ENCODE data around the gene UNC5C. TPM values are rescaled to one million over a fixed set of nuclear protein-coding genes. Genes with fewer than 3 reads are reported as not detected.

Gene UNC5C
- total RNA-seq, 1 experiment from 2014 or later: 1.0 TPM

DNA sequence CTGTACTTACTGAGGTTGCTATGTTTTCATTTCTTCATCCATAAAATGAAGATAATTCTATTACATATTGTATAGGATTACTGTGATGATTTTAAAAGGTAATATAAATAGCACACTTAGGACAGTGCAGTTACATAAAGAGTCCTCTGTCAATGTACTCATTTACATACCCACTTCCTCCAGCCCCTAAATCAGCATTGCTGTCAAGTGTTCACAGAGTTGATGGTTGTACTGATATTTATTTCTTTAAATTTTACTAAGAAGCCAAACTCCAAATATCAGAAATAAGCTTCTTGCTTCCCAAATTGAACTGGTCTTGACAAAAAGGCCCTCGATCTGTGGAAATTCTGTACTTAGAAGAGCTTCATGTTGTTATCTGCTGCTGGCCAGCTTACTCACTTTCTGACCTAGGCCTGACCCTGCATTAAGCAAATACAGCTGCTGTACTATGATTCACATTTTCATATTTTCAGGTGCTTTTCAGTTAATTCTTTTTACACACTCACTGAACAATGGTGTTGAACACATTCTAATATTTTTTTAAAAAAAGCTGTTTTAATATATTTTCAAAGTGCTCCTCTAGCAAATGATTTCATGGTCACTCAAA, 259.6 kb downstream of the UNC5C start:
- CTCF ChIA-PET: no interaction called here
- no peak overlapping the region for H3K4me3 Mint-ChIP-seq
- ATAC-seq (no peak), DNase-seq (ENCODE audit: low spot score) (no peak)
- TF ChIP-seq ZNF671 (CRISPR knock-in tag; IDR thresholded peaks at IDR 0.05) (no peak), ZNF219 (CRISPR knock-in tag; IDR thresholded peaks at IDR 0.05; ENCODE audit: borderline replicate concordance) (no peak), NFE2L1 (CRISPR knock-in tag; IDR thresholded peaks at IDR 0.05) (no peak), RORB (CRISPR knock-in tag; IDR thresholded peaks at IDR 0.05) (no peak)
- TF ChIP-seq, protein P1, sequence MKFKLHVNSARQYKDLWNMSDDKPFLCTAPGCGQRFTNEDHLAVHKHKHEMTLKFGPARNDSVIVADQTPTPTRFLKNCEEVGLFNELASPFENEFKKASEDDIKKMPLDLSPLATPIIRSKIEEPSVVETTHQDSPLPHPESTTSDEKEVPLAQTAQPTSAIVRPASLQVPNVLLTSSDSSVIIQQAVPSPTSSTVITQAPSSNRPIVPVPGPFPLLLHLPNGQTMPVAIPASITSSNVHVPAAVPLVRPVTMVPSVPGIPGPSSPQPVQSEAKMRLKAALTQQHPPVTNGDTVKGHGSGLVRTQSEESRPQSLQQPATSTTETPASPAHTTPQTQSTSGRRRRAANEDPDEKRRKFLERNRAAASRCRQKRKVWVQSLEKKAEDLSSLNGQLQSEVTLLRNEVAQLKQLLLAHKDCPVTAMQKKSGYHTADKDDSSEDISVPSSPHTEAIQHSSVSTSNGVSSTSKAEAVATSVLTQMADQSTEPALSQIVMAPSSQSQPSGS (CRISPR knock-in tag; IDR thresholded peaks at IDR 0.05; ENCODE audit: borderline replicate concordance, low read depth): no peak
- TF ChIP-seq, protein P2, sequence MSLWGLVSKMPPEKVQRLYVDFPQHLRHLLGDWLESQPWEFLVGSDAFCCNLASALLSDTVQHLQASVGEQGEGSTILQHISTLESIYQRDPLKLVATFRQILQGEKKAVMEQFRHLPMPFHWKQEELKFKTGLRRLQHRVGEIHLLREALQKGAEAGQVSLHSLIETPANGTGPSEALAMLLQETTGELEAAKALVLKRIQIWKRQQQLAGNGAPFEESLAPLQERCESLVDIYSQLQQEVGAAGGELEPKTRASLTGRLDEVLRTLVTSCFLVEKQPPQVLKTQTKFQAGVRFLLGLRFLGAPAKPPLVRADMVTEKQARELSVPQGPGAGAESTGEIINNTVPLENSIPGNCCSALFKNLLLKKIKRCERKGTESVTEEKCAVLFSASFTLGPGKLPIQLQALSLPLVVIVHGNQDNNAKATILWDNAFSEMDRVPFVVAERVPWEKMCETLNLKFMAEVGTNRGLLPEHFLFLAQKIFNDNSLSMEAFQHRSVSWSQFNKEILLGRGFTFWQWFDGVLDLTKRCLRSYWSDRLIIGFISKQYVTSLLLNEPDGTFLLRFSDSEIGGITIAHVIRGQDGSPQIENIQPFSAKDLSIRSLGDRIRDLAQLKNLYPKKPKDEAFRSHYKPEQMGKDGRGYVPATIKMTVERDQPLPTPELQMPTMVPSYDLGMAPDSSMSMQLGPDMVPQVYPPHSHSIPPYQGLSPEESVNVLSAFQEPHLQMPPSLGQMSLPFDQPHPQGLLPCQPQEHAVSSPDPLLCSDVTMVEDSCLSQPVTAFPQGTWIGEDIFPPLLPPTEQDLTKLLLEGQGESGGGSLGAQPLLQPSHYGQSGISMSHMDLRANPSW (CRISPR knock-in tag; conservative IDR thresholded peaks at IDR 0.05; ENCODE audit: low read depth): no peak
- POLR2A ChIA-PET: no interaction called here
- H3K27ac Mint-ChIP-seq: no peak overlapping the region
- peaks cover 8% of the 10 kb centered on the region for H3K9me3 Mint-ChIP-seq
- H3K4me1 Mint-ChIP-seq: peaks cover 12% of the 10 kb centered on the region
- H3K36me3 Mint-ChIP-seq: peaks cover 8% of the 10 kb centered on the region
- no peaks in the 10 kb centered on the region for H3K27me3 Mint-ChIP-seq (ENCODE audit: low read depth)

DNA sequence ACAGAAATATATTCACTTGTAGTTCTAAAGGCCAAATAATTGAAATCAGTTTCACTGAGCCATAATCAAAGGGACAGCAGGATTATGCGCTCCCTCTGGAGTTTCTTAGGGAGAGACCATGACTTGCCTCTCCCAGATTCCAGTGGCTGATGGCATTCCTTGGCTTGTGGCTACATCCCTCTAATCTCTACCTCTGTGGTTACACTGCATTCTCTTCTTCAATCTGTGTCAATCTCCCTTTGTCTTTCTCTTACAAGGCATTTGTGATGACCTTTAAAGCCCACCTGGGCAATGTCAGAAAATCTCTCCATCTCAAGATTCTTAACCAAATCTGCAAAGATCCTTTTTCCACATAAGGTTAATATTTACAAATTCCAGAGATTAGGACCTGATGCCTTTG, 260.2 kb downstream of the UNC5C start:
- no peak overlapping the region for H3K27ac Mint-ChIP-seq
- TF ChIP-seq NFYB (CRISPR knock-in tag; conservative IDR thresholded peaks at IDR 0.05; ENCODE audit: low read depth): no peak
- TF ChIP-seq, protein P3, sequence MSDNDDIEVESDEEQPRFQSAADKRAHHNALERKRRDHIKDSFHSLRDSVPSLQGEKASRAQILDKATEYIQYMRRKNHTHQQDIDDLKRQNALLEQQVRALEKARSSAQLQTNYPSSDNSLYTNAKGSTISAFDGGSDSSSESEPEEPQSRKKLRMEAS (CRISPR knock-in tag; IDR thresholded peaks at IDR 0.05): no peak
- TF ChIP-seq, protein P4, sequence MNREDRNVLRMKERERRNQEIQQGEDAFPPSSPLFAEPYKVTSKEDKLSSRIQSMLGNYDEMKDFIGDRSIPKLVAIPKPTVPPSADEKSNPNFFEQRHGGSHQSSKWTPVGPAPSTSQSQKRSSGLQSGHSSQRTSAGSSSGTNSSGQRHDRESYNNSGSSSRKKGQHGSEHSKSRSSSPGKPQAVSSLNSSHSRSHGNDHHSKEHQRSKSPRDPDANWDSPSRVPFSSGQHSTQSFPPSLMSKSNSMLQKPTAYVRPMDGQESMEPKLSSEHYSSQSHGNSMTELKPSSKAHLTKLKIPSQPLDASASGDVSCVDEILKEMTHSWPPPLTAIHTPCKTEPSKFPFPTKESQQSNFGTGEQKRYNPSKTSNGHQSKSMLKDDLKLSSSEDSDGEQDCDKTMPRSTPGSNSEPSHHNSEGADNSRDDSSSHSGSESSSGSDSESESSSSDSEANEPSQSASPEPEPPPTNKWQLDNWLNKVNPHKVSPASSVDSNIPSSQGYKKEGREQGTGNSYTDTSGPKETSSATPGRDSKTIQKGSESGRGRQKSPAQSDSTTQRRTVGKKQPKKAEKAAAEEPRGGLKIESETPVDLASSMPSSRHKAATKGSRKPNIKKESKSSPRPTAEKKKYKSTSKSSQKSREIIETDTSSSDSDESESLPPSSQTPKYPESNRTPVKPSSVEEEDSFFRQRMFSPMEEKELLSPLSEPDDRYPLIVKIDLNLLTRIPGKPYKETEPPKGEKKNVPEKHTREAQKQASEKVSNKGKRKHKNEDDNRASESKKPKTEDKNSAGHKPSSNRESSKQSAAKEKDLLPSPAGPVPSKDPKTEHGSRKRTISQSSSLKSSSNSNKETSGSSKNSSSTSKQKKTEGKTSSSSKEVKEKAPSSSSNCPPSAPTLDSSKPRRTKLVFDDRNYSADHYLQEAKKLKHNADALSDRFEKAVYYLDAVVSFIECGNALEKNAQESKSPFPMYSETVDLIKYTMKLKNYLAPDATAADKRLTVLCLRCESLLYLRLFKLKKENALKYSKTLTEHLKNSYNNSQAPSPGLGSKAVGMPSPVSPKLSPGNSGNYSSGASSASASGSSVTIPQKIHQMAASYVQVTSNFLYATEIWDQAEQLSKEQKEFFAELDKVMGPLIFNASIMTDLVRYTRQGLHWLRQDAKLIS (CRISPR knock-in tag; IDR thresholded peaks at IDR 0.05; ENCODE audit: borderline replicate concordance): no peak
- CTCF ChIA-PET: no interaction called here
- no peaks in the 10 kb centered on the region for H3K27me3 Mint-ChIP-seq (ENCODE audit: low read depth)
- DNase-seq (ENCODE audit: low spot score) (no peak), ATAC-seq (no peak)
- POLR2A ChIA-PET: no interaction called here
- peaks cover 8% of the 10 kb centered on the region for H3K9me3 Mint-ChIP-seq
- H3K4me3 Mint-ChIP-seq: no peak overlapping the region
- H3K36me3 Mint-ChIP-seq: peaks cover 8% of the 10 kb centered on the region
- H3K4me1 Mint-ChIP-seq: peaks cover 12% of the 10 kb centered on the region

DNA sequence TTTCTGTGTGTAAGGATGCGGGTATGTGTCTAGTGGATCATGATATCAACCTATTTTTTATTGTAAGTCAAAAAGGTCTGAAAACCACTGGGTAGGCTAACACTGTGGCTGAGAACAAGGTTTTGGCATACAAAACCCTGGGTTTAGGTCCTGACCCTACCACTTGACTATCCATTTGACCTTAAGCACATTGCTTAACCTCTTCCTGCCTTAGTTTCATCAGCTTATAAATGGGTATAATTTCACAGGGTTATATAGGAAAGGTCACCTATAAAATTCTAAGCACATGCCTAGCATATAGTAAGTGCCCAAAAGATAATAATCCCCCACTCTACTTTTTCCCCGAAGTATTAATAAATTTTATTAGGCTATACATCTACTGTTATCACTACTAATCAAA, 263.0 kb downstream of the UNC5C start:
- DNase-seq (ENCODE audit: low spot score) (no peak), ATAC-seq (no peak)
- Mint-ChIP-seq H3K4me3 (no peak overlapping the region), H3K27ac (no peak overlapping the region), H3K36me3 (peaks cover 8% of the 10 kb centered on the region), H3K27me3 (ENCODE audit: low read depth) (no peaks in the 10 kb centered on the region), H3K4me1 (peaks cover 10% of the 10 kb centered on the region), H3K9me3 (peaks cover 8% of the 10 kb centered on the region)
- ChIA-PET CTCF (no interaction called here), POLR2A (no interaction called here)
- no peak for TF ChIP-seq NFYB (CRISPR knock-in tag; conservative IDR thresholded peaks at IDR 0.05; ENCODE audit: low read depth)
- TF ChIP-seq, protein P5, sequence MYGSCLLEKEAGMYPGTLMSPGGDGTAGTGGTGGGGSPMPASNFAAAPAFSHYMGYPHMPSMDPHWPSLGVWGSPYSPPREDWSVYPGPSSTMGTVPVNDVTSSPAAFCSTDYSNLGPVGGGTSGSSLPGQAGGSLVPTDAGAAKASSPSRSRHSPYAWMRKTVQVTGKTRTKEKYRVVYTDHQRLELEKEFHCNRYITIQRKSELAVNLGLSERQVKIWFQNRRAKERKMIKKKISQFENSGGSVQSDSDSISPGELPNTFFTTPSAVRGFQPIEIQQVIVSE (CRISPR knock-in tag; IDR thresholded peaks at IDR 0.05; ENCODE audit: borderline replicate concordance): no peak
- TF ChIP-seq, protein P6, sequence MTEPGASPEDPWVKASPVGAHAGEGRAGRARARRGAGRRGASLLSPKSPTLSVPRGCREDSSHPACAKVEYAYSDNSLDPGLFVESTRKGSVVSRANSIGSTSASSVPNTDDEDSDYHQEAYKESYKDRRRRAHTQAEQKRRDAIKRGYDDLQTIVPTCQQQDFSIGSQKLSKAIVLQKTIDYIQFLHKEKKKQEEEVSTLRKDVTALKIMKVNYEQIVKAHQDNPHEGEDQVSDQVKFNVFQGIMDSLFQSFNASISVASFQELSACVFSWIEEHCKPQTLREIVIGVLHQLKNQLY (CRISPR knock-in tag; IDR thresholded peaks at IDR 0.05): no peak
- TF ChIP-seq, protein P7, sequence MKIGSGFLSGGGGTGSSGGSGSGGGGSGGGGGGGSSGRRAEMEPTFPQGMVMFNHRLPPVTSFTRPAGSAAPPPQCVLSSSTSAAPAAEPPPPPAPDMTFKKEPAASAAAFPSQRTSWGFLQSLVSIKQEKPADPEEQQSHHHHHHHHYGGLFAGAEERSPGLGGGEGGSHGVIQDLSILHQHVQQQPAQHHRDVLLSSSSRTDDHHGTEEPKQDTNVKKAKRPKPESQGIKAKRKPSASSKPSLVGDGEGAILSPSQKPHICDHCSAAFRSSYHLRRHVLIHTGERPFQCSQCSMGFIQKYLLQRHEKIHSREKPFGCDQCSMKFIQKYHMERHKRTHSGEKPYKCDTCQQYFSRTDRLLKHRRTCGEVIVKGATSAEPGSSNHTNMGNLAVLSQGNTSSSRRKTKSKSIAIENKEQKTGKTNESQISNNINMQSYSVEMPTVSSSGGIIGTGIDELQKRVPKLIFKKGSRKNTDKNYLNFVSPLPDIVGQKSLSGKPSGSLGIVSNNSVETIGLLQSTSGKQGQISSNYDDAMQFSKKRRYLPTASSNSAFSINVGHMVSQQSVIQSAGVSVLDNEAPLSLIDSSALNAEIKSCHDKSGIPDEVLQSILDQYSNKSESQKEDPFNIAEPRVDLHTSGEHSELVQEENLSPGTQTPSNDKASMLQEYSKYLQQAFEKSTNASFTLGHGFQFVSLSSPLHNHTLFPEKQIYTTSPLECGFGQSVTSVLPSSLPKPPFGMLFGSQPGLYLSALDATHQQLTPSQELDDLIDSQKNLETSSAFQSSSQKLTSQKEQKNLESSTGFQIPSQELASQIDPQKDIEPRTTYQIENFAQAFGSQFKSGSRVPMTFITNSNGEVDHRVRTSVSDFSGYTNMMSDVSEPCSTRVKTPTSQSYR (CRISPR knock-in tag; IDR thresholded peaks at IDR 0.05): no peak
- no peak for TF ChIP-seq ZNF396 (CRISPR knock-in tag; IDR thresholded peaks at IDR 0.05; ENCODE audit: borderline replicate concordance)
- TF ChIP-seq, protein P4 (CRISPR knock-in tag; IDR thresholded peaks at IDR 0.05; ENCODE audit: borderline replicate concordance): no peak
- TF ChIP-seq CREB1 (CRISPR knock-in tag; IDR thresholded peaks at IDR 0.05): no peak
